Measurements from ENCODE around the gene TARS1. TPM values are rescaled to one million over a fixed set of nuclear protein-coding genes. Genes with fewer than 3 reads are reported as not detected.

The TARS1 gene
- polyA plus RNA-seq (2012; ENCODE audit: insufficient read length, low read depth) = 293 TPM

DNA sequence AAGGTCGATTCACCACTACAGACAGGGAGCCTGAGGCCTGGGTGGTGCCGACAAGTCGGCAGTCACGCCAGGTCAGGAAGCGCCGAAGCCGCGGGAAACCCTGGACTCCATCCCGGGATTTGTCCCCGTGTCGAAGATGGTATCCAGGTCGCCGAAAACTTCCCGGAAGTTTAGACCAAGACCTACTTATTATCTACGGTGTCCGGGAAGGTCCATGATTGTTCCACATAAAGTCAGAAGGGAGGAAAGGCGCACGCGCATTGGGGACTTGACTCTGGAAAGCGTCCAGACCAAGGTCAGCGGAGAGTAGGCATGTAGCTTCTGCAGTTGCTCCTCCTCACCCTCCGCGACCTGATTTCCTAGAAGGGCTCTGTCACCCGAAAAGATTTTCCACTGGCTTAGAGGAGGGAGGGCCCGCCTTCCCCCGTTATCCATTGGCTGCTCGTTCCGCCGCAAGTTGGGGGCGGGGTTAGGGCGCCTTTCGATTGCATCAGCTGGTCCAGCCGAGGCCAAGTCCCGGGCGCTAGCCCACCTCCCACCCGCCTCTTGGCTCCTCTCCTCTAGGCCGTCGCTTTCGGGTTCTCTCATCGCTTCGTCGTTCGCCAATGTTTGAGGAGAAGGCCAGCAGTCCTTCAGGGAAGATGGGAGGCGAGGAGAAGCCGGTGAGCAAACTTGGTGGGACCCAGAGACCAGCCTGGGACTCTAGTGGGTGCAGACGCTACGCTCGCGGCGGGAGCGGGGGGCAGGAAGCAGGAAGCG, at the start of gene TARS1:
Gene TARS1 (plus strand): TSS at position 484 of the 759 bp plus-strand sequence. CDS start 122 bp downstream, at position 606.
- TF ChIP-seq SIN3A (IDR thresholded peaks at IDR 0.05; ENCODE audit: borderline replicate concordance, insufficient read depth, low read length) (peak; percentile 94; the same call in 1 of the 2 replicates), FOXP2 (optimal IDR thresholded peaks at IDR 0.05; ENCODE audit: borderline replicate concordance, extremely low read depth, extremely low read length, insufficient read depth) (peak; percentile 53), POLR2AphosphoS5 (IDR thresholded peaks at IDR 0.05; ENCODE audit: low read depth, low read length) (peak; percentile 92), TAF1 (IDR thresholded peaks at IDR 0.05; ENCODE audit: borderline replicate concordance, insufficient read depth, low read length) (no peak)
- TF ChIP-seq, protein P1, sequence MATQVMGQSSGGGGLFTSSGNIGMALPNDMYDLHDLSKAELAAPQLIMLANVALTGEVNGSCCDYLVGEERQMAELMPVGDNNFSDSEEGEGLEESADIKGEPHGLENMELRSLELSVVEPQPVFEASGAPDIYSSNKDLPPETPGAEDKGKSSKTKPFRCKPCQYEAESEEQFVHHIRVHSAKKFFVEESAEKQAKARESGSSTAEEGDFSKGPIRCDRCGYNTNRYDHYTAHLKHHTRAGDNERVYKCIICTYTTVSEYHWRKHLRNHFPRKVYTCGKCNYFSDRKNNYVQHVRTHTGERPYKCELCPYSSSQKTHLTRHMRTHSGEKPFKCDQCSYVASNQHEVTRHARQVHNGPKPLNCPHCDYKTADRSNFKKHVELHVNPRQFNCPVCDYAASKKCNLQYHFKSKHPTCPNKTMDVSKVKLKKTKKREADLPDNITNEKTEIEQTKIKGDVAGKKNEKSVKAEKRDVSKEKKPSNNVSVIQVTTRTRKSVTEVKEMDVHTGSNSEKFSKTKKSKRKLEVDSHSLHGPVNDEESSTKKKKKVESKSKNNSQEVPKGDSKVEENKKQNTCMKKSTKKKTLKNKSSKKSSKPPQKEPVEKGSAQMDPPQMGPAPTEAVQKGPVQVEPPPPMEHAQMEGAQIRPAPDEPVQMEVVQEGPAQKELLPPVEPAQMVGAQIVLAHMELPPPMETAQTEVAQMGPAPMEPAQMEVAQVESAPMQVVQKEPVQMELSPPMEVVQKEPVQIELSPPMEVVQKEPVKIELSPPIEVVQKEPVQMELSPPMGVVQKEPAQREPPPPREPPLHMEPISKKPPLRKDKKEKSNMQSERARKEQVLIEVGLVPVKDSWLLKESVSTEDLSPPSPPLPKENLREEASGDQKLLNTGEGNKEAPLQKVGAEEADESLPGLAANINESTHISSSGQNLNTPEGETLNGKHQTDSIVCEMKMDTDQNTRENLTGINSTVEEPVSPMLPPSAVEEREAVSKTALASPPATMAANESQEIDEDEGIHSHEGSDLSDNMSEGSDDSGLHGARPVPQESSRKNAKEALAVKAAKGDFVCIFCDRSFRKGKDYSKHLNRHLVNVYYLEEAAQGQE (IDR thresholded peaks at IDR 0.05; ENCODE audit: insufficient read depth in 1 of 2, low read depth in 2 of 2, low read length in 2 of 2) = peak; percentile 27 to 68; a peak in 2 of 4 replicates

DNA sequence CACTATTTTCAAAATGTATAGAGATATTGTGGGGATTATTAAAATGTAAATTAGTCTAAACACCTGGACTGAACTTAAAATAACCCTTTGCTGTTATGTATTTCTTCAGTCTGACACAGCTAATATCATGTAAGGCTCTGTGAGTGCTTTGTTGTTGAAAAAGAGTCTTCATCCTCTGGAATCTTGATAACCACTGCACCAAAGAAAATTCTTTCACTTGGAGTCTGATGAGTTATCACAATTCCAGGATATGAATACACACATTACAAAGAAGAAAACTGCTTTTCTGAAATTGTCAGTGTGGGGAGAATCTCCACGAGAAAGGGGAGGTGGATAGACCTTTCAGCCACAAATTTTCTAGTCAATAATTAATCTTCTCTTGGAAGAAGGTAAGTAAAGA, 42.3 kb upstream of the TARS1 start:
- TF ChIP-seq POLR2AphosphoS5 (IDR thresholded peaks at IDR 0.05; ENCODE audit: low read depth, low read length) (no peak), TAF1 (IDR thresholded peaks at IDR 0.05; ENCODE audit: borderline replicate concordance, insufficient read depth, low read length) (no peak), FOXP2 (optimal IDR thresholded peaks at IDR 0.05; ENCODE audit: borderline replicate concordance, extremely low read depth, extremely low read length, insufficient read depth) (no peak), SIN3A (IDR thresholded peaks at IDR 0.05; ENCODE audit: borderline replicate concordance, insufficient read depth, low read length) (no peak)
- TF ChIP-seq, protein P1 (IDR thresholded peaks at IDR 0.05; ENCODE audit: insufficient read depth in 1 of 2, low read depth in 2 of 2, low read length in 2 of 2) = no peak

DNA sequence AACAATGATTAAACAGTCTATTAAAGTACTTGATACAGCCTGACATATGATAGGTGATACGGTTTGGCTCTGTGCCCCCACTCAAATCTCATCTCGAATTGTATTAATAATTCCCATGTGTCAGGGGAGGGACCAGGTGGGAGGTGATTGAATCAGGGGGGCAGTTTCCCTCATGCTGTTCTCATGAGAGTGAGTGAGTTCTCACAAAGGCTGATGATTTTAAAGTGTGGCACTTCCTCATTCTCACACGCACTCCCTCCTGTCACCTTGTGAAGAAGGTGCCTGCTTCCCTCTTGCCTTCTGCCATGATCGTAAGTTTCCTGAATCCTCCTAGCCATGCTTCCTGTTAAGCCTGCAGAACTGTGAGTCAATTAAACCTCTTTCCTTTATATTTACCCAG, 40.1 kb upstream of the TARS1 start:
- TF ChIP-seq FOXP2 (optimal IDR thresholded peaks at IDR 0.05; ENCODE audit: borderline replicate concordance, extremely low read depth, extremely low read length, insufficient read depth) (no peak), POLR2AphosphoS5 (IDR thresholded peaks at IDR 0.05; ENCODE audit: low read depth, low read length) (no peak), TAF1 (IDR thresholded peaks at IDR 0.05; ENCODE audit: borderline replicate concordance, insufficient read depth, low read length) (no peak), SIN3A (IDR thresholded peaks at IDR 0.05; ENCODE audit: borderline replicate concordance, insufficient read depth, low read length) (no peak)
- TF ChIP-seq, protein P1 (IDR thresholded peaks at IDR 0.05; ENCODE audit: insufficient read depth in 1 of 2, low read depth in 2 of 2, low read length in 2 of 2) = no peak

DNA sequence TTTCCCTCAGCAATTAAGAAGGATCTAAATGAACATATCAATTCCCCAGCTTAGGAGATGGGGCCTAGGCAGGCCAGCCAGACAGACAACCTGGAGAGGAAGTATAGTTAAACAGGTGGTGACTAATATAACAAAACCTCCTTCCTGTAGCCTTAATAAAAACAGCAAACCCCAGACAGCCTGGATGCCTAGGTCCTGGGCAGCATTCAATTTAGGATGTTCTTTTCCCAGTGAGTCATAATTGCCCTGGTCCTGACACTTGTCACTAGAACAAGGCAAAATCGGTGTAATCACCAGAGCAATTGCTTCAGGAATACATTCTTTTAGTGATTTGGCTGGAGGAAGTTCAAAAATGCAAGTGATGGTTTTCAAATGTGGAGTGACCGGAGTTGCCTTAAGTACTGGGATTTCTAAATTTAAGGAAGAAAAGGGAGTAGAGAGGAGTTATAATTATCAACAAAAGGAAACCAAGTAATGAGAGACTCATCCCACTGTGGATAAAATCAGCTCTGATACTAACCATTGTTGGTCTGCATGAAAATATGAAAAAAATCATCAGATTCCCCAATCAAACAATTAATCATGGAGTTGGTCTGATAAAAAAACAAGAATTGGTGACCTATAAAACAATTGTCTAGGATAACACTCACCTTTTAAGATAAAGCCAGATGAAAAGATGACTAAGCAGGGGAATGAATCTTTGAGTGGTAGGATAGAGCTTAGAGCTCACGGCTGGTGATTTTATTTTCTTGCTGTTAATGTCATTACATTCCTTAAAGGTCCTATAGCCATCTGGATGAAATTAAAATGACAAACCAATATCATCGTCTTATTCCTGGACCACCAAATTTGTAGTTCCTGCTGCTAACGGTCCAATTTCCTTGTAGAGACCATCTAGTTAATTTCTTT, 39.0 kb upstream of the TARS1 start:
- TF ChIP-seq, protein P1 (IDR thresholded peaks at IDR 0.05; ENCODE audit: insufficient read depth in 1 of 2, low read depth in 2 of 2, low read length in 2 of 2) = 0 out of 4 replicates have a peak, but pooled peaks of 1 of the 2 experiments have one; percentile 35
- no peak for TF ChIP-seq SIN3A (IDR thresholded peaks at IDR 0.05; ENCODE audit: borderline replicate concordance, insufficient read depth, low read length)
- TF ChIP-seq TAF1 (IDR thresholded peaks at IDR 0.05; ENCODE audit: borderline replicate concordance, insufficient read depth, low read length) = 0 out of 2 replicates have a peak, but pooled peaks have one; percentile 25
- no peak for TF ChIP-seq POLR2AphosphoS5 (IDR thresholded peaks at IDR 0.05; ENCODE audit: low read depth, low read length)
- no peak for TF ChIP-seq FOXP2 (optimal IDR thresholded peaks at IDR 0.05; ENCODE audit: borderline replicate concordance, extremely low read depth, extremely low read length, insufficient read depth)
